Measurements from ENCODE around the gene GCN1. TPM values are rescaled to one million over a fixed set of nuclear protein-coding genes. Genes with fewer than 3 reads are reported as not detected.

GCN1 gene
- total and polyA plus RNA-seq, 2 of the 8 experiments (the other 6 are each of a cell fraction or from before 2014, with no cell fraction given), result 61.4 to 133 TPM

GRCh38 chr12:120103044-120103338, 91.5 kb downstream of the GCN1 start:
- no peak overlapping the region; the same call in 1 of the 2 replicates for H4K8ac ChIP-seq (ENCODE audit: extremely low read depth, insufficient read depth, low read length)
- TF ChIP-seq, protein P1, sequence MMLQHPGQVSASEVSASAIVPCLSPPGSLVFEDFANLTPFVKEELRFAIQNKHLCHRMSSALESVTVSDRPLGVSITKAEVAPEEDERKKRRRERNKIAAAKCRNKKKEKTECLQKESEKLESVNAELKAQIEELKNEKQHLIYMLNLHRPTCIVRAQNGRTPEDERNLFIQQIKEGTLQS (IDR thresholded peaks at IDR 0.05; ENCODE audit: insufficient read depth, low read depth, low read length), result no peak
- TF ChIP-seq, protein P2, sequence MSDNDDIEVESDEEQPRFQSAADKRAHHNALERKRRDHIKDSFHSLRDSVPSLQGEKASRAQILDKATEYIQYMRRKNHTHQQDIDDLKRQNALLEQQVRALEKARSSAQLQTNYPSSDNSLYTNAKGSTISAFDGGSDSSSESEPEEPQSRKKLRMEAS (IDR thresholded peaks at IDR 0.05), result no peak
- TF ChIP-seq JUND (IDR thresholded peaks at IDR 0.05; ENCODE audit: low read length) (no peak), EZH2 (IDR thresholded peaks at IDR 0.05; ENCODE audit: low read depth, low read length, severe bottlenecking) (no peak), EP300 (IDR thresholded peaks at IDR 0.05; ENCODE audit: borderline replicate concordance in 1 of 2, low read depth in 2 of 2, low read length in 2 of 2) (no peak), SIRT6 (IDR thresholded peaks at IDR 0.05; ENCODE audit: low read length) (no peak), CBX8 (IDR thresholded peaks at IDR 0.05; ENCODE audit: borderline replicate concordance, low read depth, low read length) (no peak), SUZ12 (IDR thresholded peaks at IDR 0.05; ENCODE audit: low read length) (no peak), SRF (IDR thresholded peaks at IDR 0.05; ENCODE audit: low read depth, low read length) (no peak)
- peaks cover 0 to 9% (median 5%) of the 10 kb centered on the region in 4 experiments; a peak in 5 of 7 replicates for H3K4me1 ChIP-seq (replicated peaks in 1 of 4; ENCODE audit: control insufficient read depth in 3 of 4, insufficient read depth in 4 of 4, low read length in 3 of 4)
- no peak overlapping the region for H3K23ac ChIP-seq (ENCODE audit: insufficient read length)
- no peak overlapping the region for H3K27ac ChIP-seq (ENCODE audit: low read depth, low read length)
- no peak overlapping the region for H4K91ac ChIP-seq (replicated peaks; ENCODE audit: insufficient read length, low read length)
- peaks cover 0 to 15% (median 5%) of the 10 kb centered on the region in 4 experiments; a peak in 6 of 8 replicates for H3K36me3 ChIP-seq (ENCODE audit: control insufficient read depth in 2 of 4, insufficient read depth in 4 of 4, low read length in 3 of 4)
- H3K4me2 ChIP-seq (ENCODE audit: insufficient read depth in 1 of 2, low read depth in 2 of 2, low read length in 2 of 2), result no peak overlapping the region
- H2AK5ac ChIP-seq (ENCODE audit: low read depth, low read length), result no peak overlapping the region
- no peaks in the 10 kb centered on the region for H3K27me3 ChIP-seq (replicated peaks in 1 of 4; ENCODE audit: control insufficient read depth in 3 of 4, extremely low read depth in 1 of 4, insufficient read depth in 3 of 4, low read length in 3 of 4)
- H3K79me2 ChIP-seq (ENCODE audit: control insufficient read depth in 1 of 2, insufficient read depth in 2 of 2, low read length in 2 of 2), result peaks cover 0 to 49% of the 10 kb centered on the region in 2 experiments; a peak in 3 of 4 replicates
- no peak overlapping the region for H2BK5ac ChIP-seq (ENCODE audit: low read depth, low read length)
- H3K4me3 ChIP-seq (ENCODE audit: extremely low read depth in 1 of 4, insufficient read depth in 2 of 4, low read depth in 3 of 4, low read length in 4 of 4), result no peak overlapping the region
- no peaks in the 10 kb centered on the region for H3K9me3 ChIP-seq (ENCODE audit: insufficient read depth in 2 of 2, low read depth in 1 of 2, low read length in 1 of 2)
- FAIRE-seq (no peak), DNase-seq (ENCODE audit: low read depth in 1 of 2, low spot score in 2 of 2) (no peak)
- no peak overlapping the region for H2AFZ ChIP-seq (ENCODE audit: low read length)
- no peak overlapping the region for H3K56ac ChIP-seq (replicated peaks; ENCODE audit: insufficient read length, low read depth, low read length)
- H2BK20ac ChIP-seq (ENCODE audit: low read length), result no peak overlapping the region
- no peak overlapping the region for H3K9ac ChIP-seq (replicated peaks in 1 of 4; ENCODE audit: extremely low read depth in 1 of 4, low read depth in 3 of 4, low read length in 3 of 4)
- H3K4ac ChIP-seq (replicated peaks; ENCODE audit: insufficient read length, low read depth, low read length), result no peak overlapping the region
- no peak overlapping the region for H3K18ac ChIP-seq (ENCODE audit: extremely low read depth, low read length)
- WGBS, 2 experiments (ENCODE audit: extremely low coverage in 1 of 2, insufficient coverage in 1 of 2, insufficient read length in 1 of 2, insufficient replicate concordance in 2 of 2, low coverage in 1 of 2, low lambda C conversion rate in 2 of 2, missing lambda C conversion rate in 1 of 2), result 86% methylated on average over 8 of the region's 11 CpGs; no CpG with 5 or more reads in 1 of the 2 experiments
- no peaks in the 10 kb centered on the region for H3K23me2 ChIP-seq (ENCODE audit: low read depth, low read length)
- H2BK120ac ChIP-seq (replicated peaks; ENCODE audit: low read depth, low read length), result no peak overlapping the region
- H3K14ac ChIP-seq (ENCODE audit: insufficient read length), result no peak overlapping the region
- H4K5ac ChIP-seq (ENCODE audit: insufficient read length, low read depth, low read length), result no peak overlapping the region
- no peak overlapping the region for H2BK12ac ChIP-seq (ENCODE audit: low read depth, low read length)
- ChIA-PET CTCF (ENCODE audit: partially characterized antibody) (interaction anchor here (1.1 to 2.6 kb wide), 8 partner anchors 9 to 164 kb away, joined by 3 to 12 read pairs (median 4); partner anchors contain the start of gene RAB35), POLR2A (ENCODE audit: partially characterized antibody) (interaction anchor here (1.1 to 6.3 kb wide), 8 partner anchors 9 to 98 kb away, joined by 4 to 52 read pairs (median 8); partner anchors contain the start of genes RAB35 and RPLP0)
- H4K20me1 ChIP-seq (replicated peaks in 1 of 2; ENCODE audit: control insufficient read depth in 1 of 2, insufficient read depth in 2 of 2, low read length in 2 of 2), result peaks cover 6 to 19% of the 10 kb centered on the region in 2 experiments
- H2BK15ac ChIP-seq (ENCODE audit: low read length), result no peak overlapping the region
- peaks cover 10% of the 10 kb centered on the region; the same call in 1 of the 2 replicates for H3K79me1 ChIP-seq (ENCODE audit: low read depth, low read length)

All from H1 (cell line).